ENCODE data around the gene ZNF398. TPM values are rescaled to one million over a fixed set of nuclear protein-coding genes. Genes with fewer than 3 reads are reported as not detected.
A peak's percentile ranks its signal among the peaks of the same experiment; 100 is the strongest.

Gene ZNF398
- total and polyA plus RNA-seq, 9 of the 15 experiments (the other 6 are each of a cell fraction or from before 2014, with no cell fraction given), result 4.0 to 18.6 (median 10.4) TPM

GRCh38 chr7:149166630-149167352, 19.5 kb downstream of the ZNF398 start:
- CTCF ChIA-PET (ENCODE audit: low intra/inter-chr PET ratio), result no interaction called here
- H3K4me3 ChIP-seq, result no peak overlapping the region
- no peak for DNase-seq (ENCODE audit: extremely low read depth in 1 of 4, low spot score in 3 of 4)
- H3K4me2 ChIP-seq (ENCODE audit: insufficient read depth, low read length), result no peak overlapping the region
- peak; percentile 69 for TF ChIP-seq MEIS2 (IDR thresholded peaks at IDR 0.05; ENCODE audit: partially characterized antibody)
- no peak for TF ChIP-seq PBX2 (CRISPR knock-in tag; IDR thresholded peaks at IDR 0.05; ENCODE audit: low read depth)
- TF ChIP-seq PBX2 (tag; conservative IDR thresholded peaks at IDR 0.05; ENCODE audit: low read depth), result peak; percentile 60
- no peak for TF ChIP-seq ZNF740 (CRISPR knock-in tag; IDR thresholded peaks at IDR 0.05)
- no peak for TF ChIP-seq ZNF740 (tag; IDR thresholded peaks at IDR 0.05)
- intact Hi-C loops (cut with micrococcal nuclease) (no loop called here), in situ Hi-C loops (cut with MboI) (no loop called here)
- H3K36me3 ChIP-seq (ENCODE audit: control insufficient read depth, insufficient read depth, low read length), result peaks cover 72% of the 10 kb centered on the region
- peak; percentile 17; the same call in 1 of the 3 replicates for ATAC-seq
- POLR2A ChIA-PET, result interaction anchor here (0.6 to 1.6 kb wide), 3 partner anchors 10 to 40 kb away, joined by 3 to 5 read pairs (median 3); no protein-coding TSS in a partner anchor
- H2AFZ ChIP-seq (ENCODE audit: low read depth, low read length), result no peak overlapping the region
- no peak overlapping the region for H3K27ac ChIP-seq (ENCODE audit: extremely low read depth, low read depth, low read length)
- no peaks in the 10 kb centered on the region for H3K4me1 ChIP-seq (replicated peaks in 1 of 2; ENCODE audit: control insufficient read depth in 2 of 2, insufficient read depth in 2 of 2, low read length in 2 of 2)
- BruUV-seq (replicated peaks), result no TSS peak
- no peak for FAIRE-seq
- no peaks in the 10 kb centered on the region for H3K79me2 ChIP-seq (ENCODE audit: control insufficient read depth, insufficient read depth, low read length)
- H4K20me1 ChIP-seq (replicated peaks; ENCODE audit: control insufficient read depth, insufficient read depth, low read length), result no peaks in the 10 kb centered on the region
- H3K9me1 ChIP-seq (ENCODE audit: control insufficient read depth, insufficient read depth, low read length), result no peaks in the 10 kb centered on the region
- H3K9ac ChIP-seq (ENCODE audit: insufficient read depth in 1 of 2, low read depth in 2 of 2, low read length in 2 of 2), result no peak overlapping the region
- H3K9me3 ChIP-seq (replicated peaks; ENCODE audit: control insufficient read depth, insufficient read depth, low read depth, low read length), result no peaks in the 10 kb centered on the region
- no peaks in the 10 kb centered on the region for H3K27me3 ChIP-seq (ENCODE audit: control insufficient read depth in 2 of 2, insufficient read depth in 2 of 2, low read length in 2 of 2)

All from K562 (cell line).